HG02571 (cell line): ENCODE data around the gene PEPD.

Source experiments
- ATAC-seq: cut with Tn5 transposase; IDR thresholded peaks from one replicate; pipeline ENCODE4 v1.9.1; 2021; ENCODE audit warnings: mild to moderate bottlenecking, moderate library complexity; ENCODE audit not compliant: unreplicated experiment

The PEPD gene

DNA sequence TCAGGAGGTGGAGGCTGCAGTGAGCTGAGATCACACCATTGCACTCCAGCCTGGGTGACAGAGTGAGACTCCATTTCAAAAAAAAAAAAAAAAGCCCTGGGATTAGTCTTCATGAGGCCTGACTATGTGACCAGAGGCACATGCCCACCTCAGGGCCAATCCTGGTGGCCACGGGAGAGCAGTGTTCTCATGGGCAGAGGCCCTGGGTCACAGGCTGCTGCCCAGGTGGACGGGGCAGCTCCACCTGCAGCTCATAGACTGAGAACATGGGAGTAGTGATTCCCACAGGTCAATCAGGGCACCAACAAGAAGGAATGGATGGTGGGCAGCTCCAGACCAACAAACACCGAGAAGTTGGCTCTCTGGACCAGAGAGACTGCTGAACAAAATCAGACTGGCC is 26.1 kb upstream of the PEPD start:
- no peak for ATAC-seq

DNA sequence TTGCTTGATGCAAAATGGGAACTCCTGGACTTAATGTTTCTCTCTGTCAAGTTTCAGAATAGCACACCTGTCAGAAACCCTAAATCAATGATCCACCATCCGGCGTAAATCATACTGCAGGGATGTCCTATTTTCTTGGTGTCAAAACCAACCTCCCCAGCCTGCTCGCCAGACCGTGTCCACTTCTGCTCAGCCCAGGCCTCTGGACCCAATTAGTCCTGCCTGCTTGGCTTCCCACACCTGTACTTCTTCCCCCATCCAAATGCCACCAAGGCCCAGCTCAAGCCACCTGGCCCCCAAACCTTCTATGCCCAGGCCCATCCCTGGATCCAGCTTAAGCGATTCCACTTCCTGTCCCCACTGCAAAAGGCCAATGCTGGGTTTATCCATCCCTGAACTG is 25.1 kb upstream of the PEPD start:
- ATAC-seq = no peak

DNA sequence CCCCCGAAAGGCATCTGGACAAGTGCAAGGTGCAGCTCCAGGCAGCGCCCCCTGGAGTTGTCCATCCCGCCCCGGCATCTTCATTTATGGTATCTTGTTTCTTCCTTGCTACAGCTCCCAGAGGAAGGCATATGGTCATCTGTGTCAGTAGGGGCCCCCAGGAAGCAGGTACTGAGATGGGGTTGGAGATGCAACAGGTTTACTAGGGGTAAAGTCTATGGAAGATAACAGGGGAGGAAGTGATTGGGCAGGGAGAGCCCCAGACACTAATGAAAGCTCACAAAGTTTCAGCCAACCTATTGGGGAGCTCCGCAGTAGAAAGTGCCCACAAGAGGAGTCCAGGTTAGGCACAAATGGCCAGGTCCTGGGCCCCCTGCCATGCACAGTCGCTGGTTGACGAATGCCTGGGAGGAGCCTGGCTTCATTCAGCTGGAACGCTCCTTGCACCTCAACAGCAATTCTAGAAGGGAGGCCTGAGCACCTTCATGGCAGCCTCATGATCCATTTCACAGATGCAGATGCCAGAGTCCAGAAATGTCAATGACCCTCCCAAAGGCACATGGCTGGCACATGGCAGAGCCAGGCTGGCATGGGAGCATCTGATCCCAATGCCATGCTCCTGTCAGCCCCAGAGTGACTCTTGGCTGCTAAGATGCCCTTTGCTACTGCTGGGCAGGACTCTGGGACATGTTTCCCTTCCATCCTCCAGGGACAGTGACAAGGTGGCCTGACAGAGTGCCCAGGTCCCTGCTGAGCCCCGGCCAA is 23.8 kb upstream of the PEPD start:
- no peak for ATAC-seq

GRCh38 chr19:33535226-33535625 is 13.6 kb upstream of the PEPD start:
- ATAC-seq = no peak

DNA sequence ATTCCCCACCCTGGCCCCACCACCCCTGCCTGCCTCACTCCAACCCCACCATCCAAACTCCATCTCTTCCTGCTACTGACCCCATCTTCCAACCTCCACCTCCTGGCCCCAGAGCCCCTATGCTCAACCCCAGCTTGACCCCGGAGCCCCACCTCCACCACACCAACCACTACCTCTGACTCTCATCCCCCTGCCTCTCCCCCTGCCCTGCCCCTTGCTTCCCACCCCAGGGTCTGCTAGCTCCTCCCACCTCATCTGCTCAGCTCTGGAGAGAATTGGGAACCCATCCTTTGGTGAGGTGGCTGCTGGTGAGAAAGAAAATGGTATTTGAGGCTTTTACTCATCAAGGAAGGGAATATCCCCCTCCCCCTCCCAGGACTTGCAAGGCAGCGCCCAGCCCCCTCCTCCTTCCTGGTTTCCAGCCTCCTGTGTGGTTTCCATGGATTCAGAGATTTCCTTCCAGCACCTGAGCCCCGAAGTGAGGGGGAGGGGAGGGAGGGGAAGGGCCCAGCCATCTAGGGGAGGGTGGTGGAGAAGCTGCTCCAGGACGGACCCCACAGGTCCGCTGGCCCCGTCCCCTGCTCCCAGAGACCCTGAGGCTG is 11.4 kb upstream of the PEPD start:
- ATAC-seq = no peak

- ATAC-seq = no peak
Measured at GRCh38 chr19:33530842-33531241, 9.3 kb upstream of the PEPD start.

- ATAC-seq = no peak
Measured at GRCh38 chr19:33530296-33530695, 8.7 kb upstream of the PEPD start.

GRCh38 chr19:33529094-33529676 is 7.6 kb upstream of the PEPD start:
- no peak for ATAC-seq

DNA sequence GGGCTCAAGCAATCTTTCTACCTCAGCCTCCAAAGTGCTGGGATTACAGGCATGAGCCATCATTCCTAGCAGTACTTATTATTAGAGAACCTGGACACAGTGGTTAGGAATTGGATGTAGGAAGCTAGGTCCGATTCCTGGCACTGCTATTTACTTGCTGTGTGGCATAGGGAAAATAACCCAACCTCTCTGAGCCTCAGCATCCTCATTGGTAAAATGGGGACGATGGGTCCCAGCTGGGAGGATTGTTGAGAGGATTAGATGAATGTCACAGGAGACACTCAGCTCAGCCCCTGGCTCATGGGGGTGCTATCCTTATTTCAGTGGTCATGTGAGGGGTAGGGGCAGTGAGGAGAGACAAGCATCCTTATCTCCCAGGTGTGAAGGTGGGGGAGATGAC is 6.8 kb upstream of the PEPD start:
- no peak for ATAC-seq

GRCh38 chr19:33527125-33527524 is 5.5 kb upstream of the PEPD start:
- no peak for ATAC-seq

GRCh38 chr19:33524024-33524664 is 2.6 kb upstream of the PEPD start:
- no peak for ATAC-seq

DNA sequence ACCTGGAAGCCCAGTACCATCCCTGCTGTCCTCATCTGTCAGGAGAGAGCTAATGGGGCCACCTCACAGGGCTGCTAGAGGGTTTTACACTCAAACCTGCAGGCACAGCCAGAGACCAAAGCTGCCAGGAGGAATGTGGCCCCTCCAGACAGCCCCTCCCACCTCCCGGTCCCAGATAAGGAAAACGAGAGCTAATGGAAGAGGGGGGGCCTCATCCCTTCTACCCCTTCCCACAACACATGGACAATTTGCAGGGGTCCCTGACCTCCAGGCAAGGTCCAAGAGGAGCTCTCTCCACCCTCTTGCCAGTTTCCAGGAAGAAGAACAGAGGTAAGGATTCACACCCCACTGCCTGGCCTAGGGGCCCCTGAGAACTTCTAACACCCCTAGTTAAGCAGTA is 1.6 kb upstream of the PEPD start:
- ATAC-seq = no peak

DNA sequence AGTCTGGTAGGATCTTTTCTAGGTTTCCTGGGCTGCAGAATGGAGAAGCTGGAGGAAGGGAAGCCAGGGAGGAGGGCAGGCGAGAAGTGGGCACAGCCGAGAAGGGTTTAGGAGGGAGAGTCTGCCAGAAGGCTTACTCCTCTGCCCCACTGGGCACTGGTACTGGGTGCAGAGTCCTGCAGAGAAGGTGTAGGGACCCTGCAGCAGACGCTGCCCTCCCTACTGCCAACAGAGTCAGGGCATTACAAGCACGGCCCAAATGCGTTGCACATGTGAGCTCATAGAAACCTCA is 726 bp upstream of the PEPD start:
- no peak for ATAC-seq

- no peak for ATAC-seq
Measured at GRCh38 chr19:33520844-33521479, 629 bp downstream of the PEPD start.

- ATAC-seq = no peak
Measured at GRCh38 chr19:33520048-33520643, 1.4 kb downstream of the PEPD start.

DNA sequence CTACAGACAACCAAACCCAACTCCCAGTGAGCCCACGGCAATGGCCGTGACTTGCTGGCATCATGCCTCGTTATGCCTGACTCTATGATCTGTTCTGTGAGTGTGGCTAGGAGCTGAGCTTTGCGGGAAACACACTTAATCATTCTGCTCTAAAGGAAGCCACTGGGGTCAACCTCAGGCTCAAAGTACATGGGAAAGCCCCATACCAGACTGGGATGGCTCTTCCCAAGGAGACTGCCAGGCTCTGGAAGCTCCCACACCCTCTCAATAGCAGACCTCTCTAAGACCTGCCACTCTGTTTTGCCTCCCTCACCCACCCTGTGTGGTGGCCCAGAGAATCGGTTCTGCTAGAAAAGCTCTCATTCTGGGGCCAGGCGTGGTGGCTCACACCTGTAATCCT is 2.2 kb downstream of the PEPD start:
- no peak for ATAC-seq

DNA sequence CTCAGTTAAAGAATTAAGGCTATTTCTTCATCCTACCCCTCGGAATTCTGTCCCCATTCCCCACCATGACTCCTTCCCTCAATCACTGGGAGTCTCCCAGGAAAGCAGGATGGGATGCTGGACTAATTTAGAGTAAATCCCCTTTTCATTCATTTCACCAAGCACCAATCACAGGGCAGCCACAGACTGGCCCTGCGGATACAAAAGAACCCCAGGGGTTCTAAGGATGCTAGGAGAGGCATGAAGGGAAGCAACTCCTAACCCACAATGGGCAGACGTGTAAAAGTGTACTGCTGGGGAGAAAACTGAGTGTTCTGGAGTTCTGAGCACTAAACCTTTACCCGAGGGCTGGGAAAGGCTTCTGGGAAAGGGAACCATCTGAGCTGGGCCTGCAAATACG is 3.0 kb downstream of the PEPD start:
- ATAC-seq = no peak

- ATAC-seq = no peak
Measured at GRCh38 chr19:33517922-33518321, 3.7 kb downstream of the PEPD start.

GRCh38 chr19:33515921-33516320 is 5.7 kb downstream of the PEPD start:
- ATAC-seq = no peak

GRCh38 chr19:33514885-33515551 is 6.6 kb downstream of the PEPD start:
- ATAC-seq = no peak

DNA sequence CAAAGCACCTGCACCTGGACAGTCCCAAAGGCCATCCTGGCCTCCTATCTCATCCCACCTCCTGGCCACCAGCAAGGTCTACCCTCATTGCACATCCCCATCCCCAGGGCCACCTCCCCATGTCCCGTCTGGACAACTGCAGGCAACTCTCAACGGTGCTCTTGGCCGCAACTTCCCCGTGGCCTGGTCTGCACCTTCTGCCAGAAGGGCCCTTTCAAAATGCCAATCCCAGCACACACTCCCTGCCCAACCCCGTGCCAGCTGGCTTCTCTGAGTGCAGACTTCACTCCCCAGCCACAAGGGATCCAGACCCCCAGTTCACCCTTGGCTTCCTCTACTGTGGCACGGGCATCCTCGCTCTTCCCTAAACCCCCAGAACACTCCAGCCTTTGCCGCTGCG is 8.2 kb downstream of the PEPD start:
- ATAC-seq = no peak
